Adrenal gland (tissue), 5 donors: Measurements from ENCODE around the gene EXOC4.

Source experiments
- CTCF ChIP-seq, 6 experiments: fragments of 450-650 bp in 4 of 6; fragments of 200-600 bp in 2 of 6; sonication (generic) in 1 of 6; IDR thresholded peaks; 1 replicate in 5 of 6; 2 replicates in 1 of 6; pipeline versions ENCODE4 v1.5.1 to v1.8.0; 2016 to 2021; ENCODE audit warnings: antibody characterized with exemption in 6 of 6, mild to moderate bottlenecking in 2 of 6, moderate library complexity in 1 of 6
- POLR2A ChIP-seq, 2 donors: fragments of 450-650 bp; IDR thresholded peaks; one replicate each; pipeline ENCODE4 v1.6.1; 2017; ENCODE audit warnings: antibody characterized with exemption in 2 of 2, mild to moderate bottlenecking in 2 of 2, moderate library complexity in 1 of 2
- donor health status: DM: no; HTN: no; CAD: no.

GRCh38 chr7:133501771-133502170 lies 248.9 kb downstream of the EXOC4 start:
- no peak for TF ChIP-seq CTCF (IDR thresholded peaks at IDR 0.05)
- TF ChIP-seq POLR2A (IDR thresholded peaks at IDR 0.05): no peak
